ENCODE data around the gene PTCD3. TPM values are rescaled to one million over a fixed set of nuclear protein-coding genes. Genes with fewer than 3 reads are reported as not detected.

The PTCD3 gene
- total RNA-seq = 47.8 and 53.2 TPM in 2 replicates

- TF ChIP-seq CTCF (conservative IDR thresholded peaks at IDR 0.05; ENCODE audit: low read depth, low read length) = no peak
- H3K4me3 ChIP-seq (ENCODE audit: low read depth, low read length) = peak within 1 kb of the TSS; percentile 76
- peak; percentile 92 for DNase-seq (ENCODE audit: low read depth)
Measured at GRCh38 chr2:86105969-86106945, at the start of gene PTCD3. TSS of gene PTCD3 (plus strand) at chr2:86106235. CDS start at chr2:86106248, 13 bp downstream.

GRCh38 chr2:86056590-86057331, 49.3 kb upstream of the PTCD3 start:
- no peak for DNase-seq (ENCODE audit: low read depth)
- no peak overlapping the region for H3K4me3 ChIP-seq (ENCODE audit: low read depth, low read length)
- no peak for TF ChIP-seq CTCF (conservative IDR thresholded peaks at IDR 0.05; ENCODE audit: low read depth, low read length)

DNA sequence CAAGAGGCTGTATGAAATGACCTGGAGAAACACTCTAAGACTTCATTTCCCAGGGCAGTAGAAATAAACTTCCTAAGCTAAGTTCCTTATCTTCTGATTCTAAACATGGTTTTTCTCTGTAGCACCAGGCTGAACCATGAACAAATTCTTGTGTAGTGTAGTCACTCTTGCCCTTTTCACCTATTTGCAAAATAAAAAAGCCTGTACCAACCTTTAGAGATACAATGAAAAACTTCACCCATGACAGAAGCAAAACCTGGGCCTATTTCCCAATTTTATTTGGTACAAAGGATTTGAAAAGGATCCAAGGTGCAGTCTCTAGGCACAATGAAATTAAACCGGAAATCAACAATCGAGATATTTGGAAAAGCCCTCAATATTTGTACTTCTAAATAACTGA, 44.0 kb upstream of the PTCD3 start:
- no peak for TF ChIP-seq CTCF (conservative IDR thresholded peaks at IDR 0.05; ENCODE audit: low read depth, low read length)
- no peak for DNase-seq (ENCODE audit: low read depth)
- no peak overlapping the region for H3K4me3 ChIP-seq (ENCODE audit: low read depth, low read length)

DNA sequence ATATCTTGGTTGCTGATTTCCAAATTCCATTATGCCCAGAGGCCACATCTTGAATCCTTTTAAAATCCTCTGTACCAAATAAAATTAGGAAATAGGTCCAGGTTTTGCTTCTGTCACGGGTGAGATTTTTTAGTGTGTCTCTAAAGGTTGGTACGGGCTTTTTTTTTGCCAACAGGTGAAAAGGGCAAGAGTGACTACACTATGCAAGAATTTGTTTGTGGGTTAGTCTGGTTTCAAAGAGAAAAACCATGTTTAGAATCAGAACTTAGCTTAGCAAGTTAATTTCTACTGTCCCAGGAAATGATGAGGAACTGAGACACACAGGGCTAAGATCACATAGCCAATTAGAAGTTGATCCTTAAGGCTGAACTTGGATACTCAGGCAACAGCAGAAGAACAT, 42.0 kb upstream of the PTCD3 start:
- no peak for TF ChIP-seq CTCF (conservative IDR thresholded peaks at IDR 0.05; ENCODE audit: low read depth, low read length)
- no peak overlapping the region for H3K4me3 ChIP-seq (ENCODE audit: low read depth, low read length)
- no peak for DNase-seq (ENCODE audit: low read depth)

DNA sequence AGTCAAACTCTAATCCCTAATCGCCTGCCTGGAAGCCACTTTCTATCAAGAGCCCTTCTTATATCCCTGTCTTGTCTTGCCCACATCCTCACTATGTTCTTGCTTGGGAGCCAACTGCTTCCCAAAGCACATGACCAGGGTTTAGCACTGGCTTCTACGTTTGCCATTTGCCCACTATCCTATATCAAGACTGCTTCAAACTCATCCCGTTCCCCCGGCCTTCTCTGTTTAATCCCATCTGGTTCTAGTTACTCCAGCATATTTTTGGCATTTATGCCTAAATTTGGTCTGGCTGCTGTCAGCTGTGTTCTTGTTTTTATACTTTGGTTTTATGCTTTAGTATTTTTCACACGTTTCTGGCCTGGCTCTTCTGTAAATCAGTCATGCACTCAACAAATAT, 40.5 kb upstream of the PTCD3 start:
- no peak for DNase-seq (ENCODE audit: low read depth)
- no peak for TF ChIP-seq CTCF (conservative IDR thresholded peaks at IDR 0.05; ENCODE audit: low read depth, low read length)
- no peak overlapping the region for H3K4me3 ChIP-seq (ENCODE audit: low read depth, low read length)

DNA sequence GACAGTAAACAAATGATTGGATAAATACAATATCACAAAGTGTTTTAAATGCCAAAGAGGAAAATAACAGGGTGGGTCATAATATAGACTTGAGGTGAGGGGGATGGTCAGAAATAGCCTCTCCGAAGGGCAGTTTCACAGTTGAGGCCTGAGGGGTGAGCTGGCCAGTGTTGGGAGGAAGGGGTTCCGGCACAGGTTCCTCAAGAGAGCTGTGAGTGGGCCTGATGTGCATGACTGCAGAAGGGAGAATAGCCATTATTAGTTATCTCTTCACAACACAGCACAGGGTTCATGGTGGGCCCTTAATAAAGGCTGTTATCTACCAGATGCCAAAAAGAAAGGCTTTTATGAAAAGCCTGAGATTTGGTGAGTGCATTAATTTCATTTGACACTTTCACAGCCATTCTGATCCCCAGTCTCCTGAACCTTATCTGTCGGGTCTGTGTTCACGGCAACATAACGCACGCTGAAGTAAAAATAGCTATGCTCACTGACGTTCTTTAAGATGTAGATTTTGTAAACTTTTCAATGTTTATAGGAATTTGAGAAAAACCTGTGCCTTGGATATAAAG, 39.9 kb upstream of the PTCD3 start:
- DNase-seq (ENCODE audit: low read depth) = no peak
- no peak overlapping the region for H3K4me3 ChIP-seq (ENCODE audit: low read depth, low read length)
- no peak for TF ChIP-seq CTCF (conservative IDR thresholded peaks at IDR 0.05; ENCODE audit: low read depth, low read length)

Data from epithelial cell of proximal tubule (primary cell).